GM18505 (cell line): ENCODE measurements around the gene PLOD2.

Experiments used
- ATAC-seq: cut with Tn5 transposase; IDR thresholded peaks from one replicate; pipeline ENCODE4 v1.9.1; 2021; ENCODE audit not compliant: unreplicated experiment
- POLR2A ChIP-seq: IDR thresholded peaks from 4 replicates; pipeline ENCODE4 v1.6.1; 2011; ENCODE audit warnings: borderline replicate concordance; ENCODE audit not compliant: insufficient read depth, insufficient read length; ENCODE audit errors: extremely low read depth

PLOD2 gene

DNA sequence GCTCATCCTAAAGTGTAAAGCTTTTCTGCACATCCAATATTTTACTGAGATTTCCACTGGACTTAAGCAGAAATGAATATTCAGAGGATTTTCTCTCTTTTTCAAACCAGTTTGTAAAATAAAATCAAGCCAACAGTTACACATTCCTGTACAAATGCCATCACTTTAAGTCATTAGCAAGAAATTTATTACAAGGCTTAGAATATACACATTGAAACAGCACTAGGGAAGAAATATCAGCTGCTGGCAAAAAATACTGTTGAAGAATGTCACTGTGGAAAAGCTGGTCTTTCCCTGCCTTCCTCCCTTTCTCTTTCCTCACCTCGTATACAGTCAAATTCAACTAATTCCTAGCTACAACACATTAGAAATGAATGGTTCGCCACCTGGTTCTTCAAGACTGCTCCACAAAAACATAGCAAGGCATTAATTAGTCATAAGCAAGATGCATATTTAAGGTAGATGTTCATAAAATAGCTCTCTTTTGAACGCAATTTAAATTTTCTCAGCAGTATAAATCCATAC lies 21.3 kb downstream of the PLOD2 start:
- no peak for ATAC-seq
- no peak for TF ChIP-seq POLR2A

DNA sequence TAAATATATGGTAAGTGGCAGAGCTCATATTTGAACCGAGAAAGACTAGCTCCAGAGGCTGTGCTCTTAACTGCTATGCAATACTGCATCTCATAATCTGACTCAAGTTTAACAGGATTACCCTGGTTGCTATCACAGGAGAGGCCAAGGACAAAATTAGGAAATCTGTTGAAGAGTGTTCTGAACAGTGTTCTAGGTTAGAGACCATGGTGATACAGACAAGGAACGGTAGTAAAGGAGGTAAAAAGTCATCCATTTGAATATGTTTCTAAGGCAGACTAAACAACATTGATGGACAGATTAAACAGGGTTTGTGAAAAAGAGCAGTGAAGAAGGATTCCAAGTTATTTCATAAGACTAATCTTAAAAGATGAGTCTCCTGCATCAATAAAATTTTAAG lies 22.1 kb downstream of the PLOD2 start:
- ATAC-seq = no peak
- TF ChIP-seq POLR2A = no peak

- no peak for TF ChIP-seq POLR2A
Measured at GRCh38 chr3:146136647-146137046, 24.3 kb downstream of the PLOD2 start.

DNA sequence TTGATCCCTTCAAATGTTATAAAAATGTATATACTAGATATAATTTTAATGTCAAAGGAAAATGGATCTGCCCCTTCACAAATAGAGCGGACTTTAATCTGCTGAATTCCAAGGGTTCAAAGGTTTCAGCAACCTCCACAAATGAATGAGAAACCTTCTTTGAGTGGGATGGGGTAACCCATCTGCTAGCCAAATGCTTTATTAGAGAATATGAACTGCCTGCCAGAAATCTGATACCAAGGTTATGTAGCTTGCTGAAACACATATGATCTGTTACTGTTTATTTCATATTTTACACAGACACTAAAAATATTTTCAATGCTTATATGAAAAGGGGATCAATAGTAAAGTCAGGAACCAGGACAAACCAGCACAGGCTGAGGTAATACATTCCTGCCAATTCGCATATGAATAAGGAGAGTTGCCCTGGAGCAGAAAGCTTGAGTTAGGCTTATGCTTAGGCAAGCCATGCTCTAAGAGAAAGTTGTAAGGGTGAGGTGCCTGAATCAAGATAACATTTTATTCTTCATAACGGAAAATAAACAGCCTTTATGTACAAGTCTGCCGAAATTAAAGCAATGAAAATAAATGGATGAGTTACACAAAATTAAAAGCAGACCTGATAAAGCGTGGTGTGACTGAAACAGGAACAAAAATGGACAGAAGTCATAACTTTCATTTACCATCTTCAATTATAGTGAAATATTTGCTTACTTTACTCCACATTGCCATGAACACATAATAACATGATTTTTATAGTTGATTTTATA lies 26.5 kb downstream of the PLOD2 start:
- ATAC-seq = no peak
- no peak for TF ChIP-seq POLR2A

More at GRCh38 chr3:146136647-146137046, 24.3 kb downstream of the PLOD2 start:
- no peak for ATAC-seq

GRCh38 chr3:146133441-146133840 lies 27.5 kb downstream of the PLOD2 start:
- ATAC-seq = no peak
- no peak for TF ChIP-seq POLR2A

DNA sequence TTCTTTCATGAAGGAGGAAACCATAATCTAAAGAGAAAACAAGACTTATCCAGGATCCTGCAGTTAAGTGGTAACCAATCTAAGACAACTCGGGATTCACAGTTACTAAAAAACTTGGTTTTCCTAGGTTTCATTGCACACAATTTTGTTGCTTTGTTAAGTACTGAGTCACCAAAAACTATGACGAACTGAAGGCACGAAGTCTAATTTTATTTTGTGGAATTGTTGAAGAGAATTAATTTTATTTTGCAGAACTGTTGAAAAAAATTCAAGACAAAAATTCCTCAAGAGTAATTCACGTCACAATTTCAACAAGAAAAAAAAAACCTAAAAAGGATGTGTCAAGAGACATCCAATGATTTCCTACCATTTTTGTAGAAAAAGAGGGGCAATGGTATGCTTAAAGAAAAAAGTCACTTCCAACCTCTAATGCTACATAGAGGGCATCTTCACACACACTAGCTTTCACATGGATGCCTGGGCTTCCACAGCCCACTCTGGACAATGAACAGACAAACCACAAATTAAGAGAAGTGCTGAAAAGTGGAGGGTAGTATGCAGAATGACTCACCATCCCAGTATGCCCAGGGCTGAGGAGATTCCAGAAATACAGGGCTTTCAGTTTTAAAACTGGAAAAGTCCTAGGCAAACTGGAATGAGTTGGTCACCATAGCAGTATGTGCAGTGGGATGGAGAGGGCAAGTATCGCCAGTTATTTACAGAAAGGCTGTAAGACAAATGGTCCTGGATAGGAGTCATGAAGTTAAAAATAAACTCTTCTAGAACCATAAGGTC lies 29.2 kb downstream of the PLOD2 start:
- no peak for ATAC-seq
- TF ChIP-seq POLR2A = no peak

DNA sequence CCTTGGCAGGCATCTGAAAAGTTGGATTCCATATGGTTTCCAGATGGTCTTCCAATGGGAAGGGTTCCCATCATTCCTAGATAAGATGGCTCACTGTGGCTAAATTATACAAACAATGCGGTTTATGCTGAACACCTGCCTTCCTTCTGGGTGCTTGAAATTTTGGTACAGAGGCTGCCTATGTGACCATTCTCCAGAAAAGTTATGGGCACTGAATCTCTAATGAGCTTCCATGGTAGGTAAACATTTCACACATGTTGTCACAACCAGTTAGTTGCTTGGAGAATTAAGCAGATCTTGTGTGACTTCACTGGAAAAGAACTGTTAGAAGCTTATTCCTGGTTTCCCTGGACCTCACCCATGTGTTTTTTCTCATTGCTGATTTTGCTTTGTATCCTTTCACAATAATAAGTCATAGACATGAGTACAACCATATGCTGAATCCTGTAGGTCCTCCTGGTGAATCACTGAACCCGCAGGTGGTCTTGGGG lies 30.1 kb downstream of the PLOD2 start:
- no peak for TF ChIP-seq POLR2A
- no peak for ATAC-seq

DNA sequence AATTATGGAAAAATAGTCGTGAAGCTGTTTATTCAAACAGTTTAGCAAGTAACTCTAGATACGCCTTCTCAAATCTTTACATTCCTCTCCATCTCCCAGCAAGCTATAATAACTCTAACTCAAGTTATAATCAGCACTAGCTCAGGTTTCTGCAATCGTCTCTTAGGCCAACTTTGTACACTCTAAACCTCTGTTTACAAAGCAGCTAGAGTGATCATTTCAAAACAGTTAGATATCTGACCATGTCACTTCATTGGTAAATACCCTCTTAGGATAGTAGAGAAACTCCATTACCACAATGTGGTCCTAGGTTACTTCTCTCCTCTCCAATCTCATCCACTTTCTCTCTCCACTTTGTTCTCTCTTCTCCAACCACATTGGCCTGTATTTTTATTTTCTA lies 31.2 kb downstream of the PLOD2 start:
- ATAC-seq = no peak
- TF ChIP-seq POLR2A = no peak

DNA sequence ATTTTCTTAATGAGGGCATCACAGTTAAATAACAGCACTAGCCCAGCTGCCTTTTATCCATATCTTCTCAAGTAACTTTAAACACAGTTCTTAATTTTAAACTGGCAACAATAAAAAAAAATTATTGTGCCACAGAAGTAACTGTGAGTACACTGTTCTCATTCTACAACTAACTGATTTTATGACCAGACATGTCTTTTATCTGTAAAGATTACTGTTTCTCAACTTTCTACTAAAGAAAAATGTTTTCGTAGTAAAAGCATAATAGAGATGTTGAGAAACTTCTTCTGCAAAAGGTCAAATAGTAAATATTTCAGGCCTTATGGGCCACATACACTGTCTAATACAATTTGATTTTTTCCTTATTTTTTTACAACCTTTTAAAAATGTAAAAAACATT lies 32.0 kb downstream of the PLOD2 start:
- no peak for TF ChIP-seq POLR2A
- no peak for ATAC-seq

DNA sequence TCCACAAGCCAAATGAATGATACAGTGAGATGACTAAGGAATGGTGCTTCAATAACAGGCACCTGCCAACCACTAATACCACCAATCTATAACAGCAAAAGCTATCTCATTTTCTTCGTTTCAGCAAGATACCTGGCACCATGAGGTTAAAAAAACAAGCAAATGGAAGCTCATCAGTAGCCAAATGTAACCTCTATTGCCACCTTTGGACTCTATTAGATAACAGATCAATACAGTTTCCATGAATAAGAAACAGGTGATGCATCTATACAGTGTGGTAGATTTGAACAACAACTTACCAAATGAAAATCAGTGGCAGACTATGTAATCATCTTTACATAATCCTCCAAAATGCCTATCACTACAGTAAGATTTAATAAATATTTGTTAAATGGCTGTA lies 32.8 kb downstream of the PLOD2 start:
- ATAC-seq = no peak
- TF ChIP-seq POLR2A = no peak

GRCh38 chr3:146125951-146126350 lies 35.0 kb downstream of the PLOD2 start:
- TF ChIP-seq POLR2A = no peak
- ATAC-seq = no peak

- no peak for TF ChIP-seq POLR2A
- ATAC-seq = no peak
Measured at GRCh38 chr3:146124126-146124801, 36.7 kb downstream of the PLOD2 start.
